Common myeloid progenitor, CD34-positive (primary cell): ENCODE results near the gene DARS2.
"Not testable (repeated sequence)": the region's sequence is repeated elsewhere in the genome, so short reads cannot be mapped to it uniquely, and the experiment has no call there.

Experiments used
- CTCF ChIA-PET: fragments of 350-600 bp; sonication (Branson Sonifier 250); formaldehyde crosslinking; loops from one replicate; lab custom pipeline; 2021; ENCODE audit warnings: antibody characterized with exemption; lab: Charles Lee
- POLR2A ChIA-PET: fragments of 350-600 bp; sonication (Branson Sonifier 250); formaldehyde crosslinking; loops from one replicate; lab custom pipeline; 2021; ENCODE audit warnings: antibody characterized with exemption; lab: Charles Lee
- DNase-seq, 3 donors: peaks; one replicate each; pipeline versions ENCODE4 v3.0.0 to v3.0.0-alpha.2; 2013
- H3K27ac ChIP-seq, 2 experiments: 1 replicate in 1 of 2; 2 replicates in 1 of 2; pipeline ENCODE4 v1.7.0; 2013; ENCODE audit warnings: inconsistent platforms in 2 of 2, low read length in 2 of 2, mild to moderate bottlenecking in 2 of 2, low read depth in 1 of 2, moderate library complexity in 1 of 2; ENCODE audit not compliant: severe bottlenecking in 2 of 2, insufficient read depth in 1 of 2, poor library complexity in 1 of 2
- H3K27me3 ChIP-seq, 5 experiments: replicated peaks in 2 of 5; 1 replicate in 3 of 5; 2 replicates in 2 of 5; pipeline versions ENCODE4 v1.6.1 to v1.7.0; 2013; ENCODE audit warnings: low read length in 4 of 5, mild to moderate bottlenecking in 2 of 5, moderate library complexity in 2 of 5, inconsistent platforms in 1 of 5; ENCODE audit not compliant: insufficient read depth in 5 of 5, control insufficient read depth in 4 of 5
- H3K36me3 ChIP-seq, 4 experiments: 1 replicate in 2 of 4; 2 replicates in 2 of 4; pipeline versions ENCODE4 v1.6.1 to v1.7.0; 2013; ENCODE audit warnings: low read length in 3 of 4, control low read depth in 1 of 4, mild to moderate bottlenecking in 1 of 4; ENCODE audit not compliant: control insufficient read depth in 4 of 4, insufficient read depth in 4 of 4
- H3K4me1 ChIP-seq, 4 experiments: 1 replicate in 3 of 4; 2 replicates in 1 of 4; pipeline versions ENCODE4 v1.6.1 to v1.7.1; 2013; ENCODE audit warnings: low read length in 3 of 4, mild to moderate bottlenecking in 3 of 4, control low read depth in 1 of 4, inconsistent platforms in 1 of 4, moderate library complexity in 1 of 4; ENCODE audit not compliant: control insufficient read depth in 4 of 4, insufficient read depth in 4 of 4; ENCODE audit errors: control extremely low read depth in 1 of 4
- H3K4me3 ChIP-seq, 7 experiments: 1 replicate in 4 of 7; 2 replicates in 3 of 7; pipeline versions ENCODE4 v1.5.1 to v1.7.0; 2013; ENCODE audit warnings: mild to moderate bottlenecking in 7 of 7, low read length in 6 of 7, moderate library complexity in 6 of 7, inconsistent platforms in 2 of 7, low read depth in 2 of 7, control low read depth in 1 of 7; ENCODE audit not compliant: insufficient read depth in 4 of 7, control insufficient read depth in 1 of 7; ENCODE audit errors: extremely low read depth in 1 of 7
- H3K9me3 ChIP-seq, 5 experiments: 1 replicate in 4 of 5; 2 replicates in 1 of 5; pipeline versions ENCODE4 v1.6.1 to v1.7.1; 2013; ENCODE audit warnings: low read length in 4 of 5, mild to moderate bottlenecking in 2 of 5, inconsistent platforms in 1 of 5, low read depth in 1 of 5, moderate library complexity in 1 of 5; ENCODE audit not compliant: control insufficient read depth in 4 of 5, insufficient read depth in 2 of 5; ENCODE audit errors: control extremely low read depth in 1 of 5
- WGBS: methylation state at CpG from one replicate; pipeline ENCODE4 v1.1.5; 2013; ENCODE audit not compliant: insufficient coverage; 5-methylcytosine and 5-hydroxymethylcytosine counted together

Gene DARS2

DNA sequence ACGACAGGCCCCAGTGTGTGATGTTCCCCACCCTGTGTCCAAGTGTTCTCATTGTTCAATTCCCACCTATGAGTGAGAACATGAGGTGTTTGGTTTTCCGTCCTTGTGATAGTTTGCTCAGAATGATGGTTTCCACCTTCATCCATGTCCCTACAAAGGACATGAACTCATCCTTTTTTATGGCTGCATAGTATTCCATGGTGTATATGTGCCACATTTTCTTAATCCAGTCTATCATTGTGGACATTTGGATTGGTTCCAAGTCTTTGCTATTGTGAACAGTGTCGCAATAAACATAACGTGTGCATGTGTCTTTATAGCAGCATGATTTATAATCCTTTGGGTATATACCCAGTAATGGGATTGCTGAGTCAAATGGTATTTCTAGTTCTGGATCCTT is 56.6 kb downstream of the DARS2 start:
- WGBS = 100% methylated on average over 2 of the region's 4 CpGs
- DNase-seq, CTCF ChIA-PET: not testable (repeated sequence)

DNA sequence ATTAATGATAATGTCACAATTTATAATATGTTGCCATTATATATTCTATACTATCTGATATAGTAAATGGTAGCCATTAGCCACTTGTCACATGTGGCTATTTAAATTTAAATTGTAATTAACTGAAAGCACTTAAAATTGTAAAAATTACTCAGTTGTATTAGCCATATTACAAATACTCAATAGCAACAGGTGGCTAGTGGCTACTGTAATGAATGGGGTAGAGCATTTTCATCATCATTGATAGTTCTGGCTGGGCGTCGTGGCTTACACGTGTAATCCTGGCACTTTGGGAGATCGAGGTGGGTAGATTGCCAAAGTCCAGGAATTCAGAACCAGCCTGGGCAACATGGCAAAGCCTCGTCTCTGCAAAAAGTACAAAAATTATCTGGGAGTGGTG is 60.2 kb downstream of the DARS2 start:
- DNase-seq = no peak
- H3K4me1 ChIP-seq = no peaks in the 10 kb centered on the region
- ChIA-PET CTCF (no interaction called here), POLR2A (no interaction called here)
- WGBS = 97% methylated on average over 5 of the region's 5 CpGs
- H3K27me3 ChIP-seq = no peaks in the 10 kb centered on the region
- H3K9me3 ChIP-seq = no peaks in the 10 kb centered on the region
- no peak overlapping the region for H3K27ac ChIP-seq
- peaks cover 2 to 20% (median 14%) of the 10 kb centered on the region in 4 experiments for H3K36me3 ChIP-seq
- H3K4me3 ChIP-seq = no peak overlapping the region

More for the DNA sequence above, 56.6 kb downstream of the DARS2 start:
- POLR2A ChIA-PET, H3K27me3 ChIP-seq, H3K9me3 ChIP-seq, H3K27ac ChIP-seq, H3K4me3 ChIP-seq, H3K4me1 ChIP-seq: not testable (repeated sequence)
- H3K36me3 ChIP-seq = peaks cover 0 to 15% (median 13%) of the 10 kb centered on the region in 4 experiments

DNA sequence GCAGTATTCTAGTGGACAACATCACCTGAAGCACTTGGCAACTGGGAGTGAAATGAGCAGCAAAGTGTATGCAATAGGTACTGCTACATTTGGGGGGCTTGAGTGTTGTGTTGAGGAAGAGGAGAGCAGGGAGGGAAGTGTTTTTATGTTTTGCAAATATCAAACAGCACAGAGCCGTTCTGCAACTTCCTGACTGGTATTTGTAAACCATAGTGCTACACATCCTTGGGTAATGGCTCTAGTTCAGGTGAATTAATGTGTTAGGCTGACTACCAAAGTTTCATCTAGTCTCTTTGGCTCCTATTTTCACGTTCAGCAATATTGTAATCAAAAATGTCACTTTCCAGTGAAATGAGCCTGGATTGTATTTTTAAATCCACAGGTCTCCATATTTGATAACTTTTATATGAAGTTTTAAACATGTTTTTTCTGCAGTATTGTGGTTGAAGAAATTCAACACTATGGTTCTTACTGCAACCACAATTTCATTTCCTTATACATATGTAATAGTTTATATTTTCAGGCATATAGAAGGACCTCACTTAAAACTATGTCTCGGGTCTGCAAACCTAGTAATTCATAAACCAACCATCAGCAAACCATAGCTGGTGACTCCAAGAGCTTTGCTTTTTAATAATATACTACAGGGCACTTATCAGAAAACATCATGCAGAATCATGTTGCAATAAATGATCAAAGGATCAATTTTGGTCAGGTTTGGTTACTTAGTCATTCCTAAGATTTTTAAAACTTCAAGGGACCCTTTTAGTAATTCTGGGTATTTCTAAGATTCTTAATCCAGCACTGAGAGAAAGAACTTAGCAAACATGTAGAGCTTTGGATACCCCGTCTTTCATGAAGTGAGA is 62.5 kb downstream of the DARS2 start:
- Histone ChIP-seq H3K9me3 (no peaks in the 10 kb centered on the region), H3K27me3 (no peaks in the 10 kb centered on the region), H3K27ac (no peak overlapping the region), H3K4me1 (no peaks in the 10 kb centered on the region), H3K4me3 (no peak overlapping the region), H3K36me3 (peaks cover 2 to 17% (median 10%) of the 10 kb centered on the region in 4 experiments)
- ChIA-PET CTCF (no interaction called here), POLR2A (no interaction called here)
- no peak for DNase-seq
- 60% methylated on average over 2 of the region's 4 CpGs for WGBS

DNA sequence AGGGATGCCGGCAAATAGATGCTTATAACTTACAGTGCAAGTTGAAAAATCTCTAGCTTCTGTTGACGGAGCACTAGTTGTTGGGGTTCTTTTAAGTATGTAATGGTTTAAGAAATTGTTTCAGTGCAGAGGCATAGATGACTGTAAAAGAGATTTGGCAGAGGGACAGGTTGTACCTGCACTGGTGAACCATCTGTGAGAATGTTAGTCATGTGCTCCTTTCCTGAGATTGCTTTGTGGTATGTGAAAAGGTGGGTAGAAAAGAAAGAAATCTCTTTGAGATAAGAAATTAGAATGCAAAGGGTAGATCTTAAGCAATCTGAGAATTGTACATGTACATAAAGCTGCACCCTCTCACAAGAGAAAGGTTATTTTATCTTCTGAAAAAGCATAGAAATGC is 63.2 kb downstream of the DARS2 start:
- H3K4me3 ChIP-seq = no peak overlapping the region
- H3K27ac ChIP-seq = no peak overlapping the region
- ChIA-PET POLR2A (no interaction called here), CTCF (no interaction called here)
- H3K36me3 ChIP-seq = peaks cover 2 to 17% (median 10%) of the 10 kb centered on the region in 4 experiments
- no peaks in the 10 kb centered on the region for H3K27me3 ChIP-seq
- 96% methylated on average over 2 of the region's 2 CpGs for WGBS
- H3K4me1 ChIP-seq = no peaks in the 10 kb centered on the region
- H3K9me3 ChIP-seq = no peaks in the 10 kb centered on the region
- DNase-seq = no peak

DNA sequence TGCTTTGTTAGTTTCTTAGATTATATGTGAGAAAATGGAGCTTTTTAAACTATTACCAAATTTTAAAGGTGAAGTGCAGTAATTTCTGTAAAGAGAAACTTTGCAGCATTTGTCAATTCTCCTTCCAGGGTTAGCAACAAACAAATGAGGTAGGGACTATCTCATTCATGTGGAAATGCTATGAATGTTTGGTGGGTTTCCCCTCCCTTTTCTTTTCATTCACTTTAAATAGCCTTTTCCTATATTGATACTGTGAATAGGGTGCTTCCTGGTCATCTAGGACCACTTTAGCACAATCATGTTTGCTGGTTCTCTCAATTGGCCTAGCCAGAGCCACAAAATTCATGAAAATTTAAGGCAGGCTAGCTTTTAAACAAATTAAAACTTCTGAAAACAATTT is 64.3 kb downstream of the DARS2 start:
- POLR2A ChIA-PET = interaction anchor here (1.0 kb wide), 1 partner anchor 20 kb away, joined by 3 read pairs; no protein-coding TSS in a partner anchor

DNA sequence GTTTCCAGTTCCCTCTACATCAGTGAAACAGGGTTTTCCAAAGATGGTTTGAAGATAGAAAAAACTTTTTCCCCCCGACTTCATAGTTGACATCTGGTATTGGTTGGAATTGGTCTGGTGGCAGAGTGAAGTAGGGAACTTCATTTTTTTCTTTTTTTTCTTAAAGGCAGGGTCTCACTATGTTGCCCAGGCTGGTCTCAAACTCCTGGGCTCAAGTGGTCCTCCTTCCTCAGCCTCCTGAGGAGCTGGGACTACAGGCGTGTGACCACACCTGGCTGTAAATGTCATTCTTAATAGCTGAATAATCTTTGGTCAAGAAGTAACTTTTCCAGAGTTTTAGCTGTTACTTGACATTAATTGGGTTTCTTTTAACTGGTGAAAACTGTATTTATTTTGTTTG is 65.4 kb downstream of the DARS2 start:
- ChIA-PET POLR2A (no interaction called here), CTCF (no interaction called here)
- no peaks in the 10 kb centered on the region for H3K4me1 ChIP-seq
- DNase-seq = no peak
- no peak overlapping the region for H3K4me3 ChIP-seq
- no peaks in the 10 kb centered on the region for H3K27me3 ChIP-seq
- H3K9me3 ChIP-seq = no peaks in the 10 kb centered on the region
- H3K27ac ChIP-seq = no peak overlapping the region
- WGBS = 100% methylated on average over 1 of the region's 2 CpGs
- peaks cover 2 to 19% (median 15%) of the 10 kb centered on the region in 4 experiments for H3K36me3 ChIP-seq

More for the DNA sequence above, 64.3 kb downstream of the DARS2 start:
- H3K9me3 ChIP-seq = no peaks in the 10 kb centered on the region
- peaks cover 2 to 17% (median 10%) of the 10 kb centered on the region in 4 experiments for H3K36me3 ChIP-seq
- no peak for DNase-seq
- CTCF ChIA-PET = interaction anchor here (0.6 to 1.1 kb wide), 3 partner anchors 15 to 1940 kb away, joined by 3 to 4 read pairs (median 3); no protein-coding TSS in a partner anchor
- no peaks in the 10 kb centered on the region for H3K27me3 ChIP-seq
- no peak overlapping the region for H3K4me3 ChIP-seq
- no peaks in the 10 kb centered on the region for H3K4me1 ChIP-seq
- no peak overlapping the region for H3K27ac ChIP-seq

DNA sequence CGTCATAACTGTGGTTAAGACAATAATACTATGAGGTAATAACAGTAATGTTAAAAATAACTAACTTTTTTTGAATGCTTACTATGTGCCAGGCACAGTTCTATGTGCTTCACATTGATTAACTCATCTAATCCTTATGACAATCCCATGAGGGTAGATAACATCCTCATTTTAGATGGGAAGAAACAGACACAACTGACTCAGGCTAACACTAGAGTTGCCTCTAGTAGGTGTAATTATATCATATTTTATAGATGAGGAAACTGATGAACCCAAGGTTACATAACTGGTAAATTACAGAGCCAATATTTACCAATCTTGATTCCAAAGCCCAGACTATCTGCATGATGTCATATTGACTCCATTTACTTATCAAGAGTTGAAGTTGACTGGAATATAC is 69.1 kb downstream of the DARS2 start:
- CTCF ChIA-PET = no interaction called here

More for the DNA sequence above, 69.1 kb downstream of the DARS2 start:
- Histone ChIP-seq H3K4me3 (no peak overlapping the region), H3K9me3 (no peaks in the 10 kb centered on the region), H3K27me3 (no peaks in the 10 kb centered on the region), H3K27ac (no peak overlapping the region), H3K36me3 (peaks cover 0 to 8% (median under 1%) of the 10 kb centered on the region in 4 experiments), H3K4me1 (no peaks in the 10 kb centered on the region)
- WGBS = no CpG with 5 or more reads among the region's 1 CpG
- DNase-seq = no peak
- POLR2A ChIA-PET = no interaction called here
